H9 (cell line): ENCODE data around the gene MADCAM1. TPM values are rescaled to one million over a fixed set of nuclear protein-coding genes. Genes with fewer than 3 reads are reported as not detected.

ENCODE experiments used
- DNase-seq: peaks from one replicate; pipeline ENCODE4 v3.0.0-alpha.2; 2017
- H2AFZ ChIP-seq: one replicate; pipeline ENCODE4 v1.6.1; 2013; ENCODE audit warnings: mild to moderate bottlenecking, low read length, control low read depth, moderate library complexity
- H2AK5ac ChIP-seq: 2 replicates; pipeline ENCODE4 v1.6.1; 2013; ENCODE audit warnings: low read length, control low read depth, mixed read lengths; ENCODE audit not compliant: insufficient read length
- H2BK120ac ChIP-seq: one replicate; pipeline ENCODE4 v1.6.1; 2013; ENCODE audit warnings: low read depth, mild to moderate bottlenecking, low read length, control low read depth, inconsistent platforms; ENCODE audit not compliant: poor library complexity, severe bottlenecking
- H2BK12ac ChIP-seq: 2 replicates; pipeline ENCODE4 v1.6.1; 2013; ENCODE audit warnings: low read length, control low read depth, mixed read lengths, low read depth; ENCODE audit not compliant: insufficient read length
- H2BK15ac ChIP-seq: 2 replicates; pipeline ENCODE4 v1.6.1; 2013; ENCODE audit warnings: low read depth, low read length, control low read depth
- H2BK20ac ChIP-seq: one replicate; pipeline ENCODE4 v1.6.1; 2013; ENCODE audit warnings: low read depth, mild to moderate bottlenecking, low read length, control low read depth, inconsistent platforms; ENCODE audit not compliant: poor library complexity, severe bottlenecking
- H2BK5ac ChIP-seq: 2 replicates; pipeline ENCODE4 v1.6.1; 2013; ENCODE audit warnings: low read length, control low read depth, mixed read lengths; ENCODE audit not compliant: insufficient read length
- H3K14ac ChIP-seq: 2 replicates; pipeline ENCODE4 v1.6.1; 2013; ENCODE audit warnings: low read length, control low read depth; ENCODE audit not compliant: insufficient read depth
- H3K18ac ChIP-seq: 2 replicates; pipeline ENCODE4 v1.6.1; 2013; ENCODE audit warnings: low read depth, mild to moderate bottlenecking, mixed read lengths, low read length, control low read depth; ENCODE audit not compliant: insufficient read length
- H3K23ac ChIP-seq: 2 replicates; pipeline ENCODE4 v1.6.1; 2013; ENCODE audit warnings: low read length, control low read depth, mixed read lengths, low read depth; ENCODE audit not compliant: insufficient read length
- H3K23me2 ChIP-seq: 2 replicates; pipeline ENCODE4 v1.6.1; 2013; ENCODE audit warnings: low read depth, mild to moderate bottlenecking, mixed read lengths, low read length, control low read depth; ENCODE audit not compliant: insufficient read length, poor library complexity, severe bottlenecking
- H3K27ac ChIP-seq: 2 replicates; pipeline ENCODE4 v1.5.1; 2013; ENCODE audit warnings: low read length, control low read depth, mixed read lengths, low read depth; ENCODE audit not compliant: insufficient read length
- H3K27me3 ChIP-seq: 2 replicates; pipeline ENCODE4 v1.6.1; 2013; ENCODE audit warnings: low read length, control low read depth, inconsistent platforms; ENCODE audit not compliant: insufficient read depth
- H3K4ac ChIP-seq: 2 replicates; pipeline ENCODE4 v1.6.1; 2013; ENCODE audit warnings: low read depth, mild to moderate bottlenecking, control low read depth, inconsistent platforms, low read length, moderate library complexity
- H3K4me1 ChIP-seq: 2 replicates; pipeline ENCODE4 v1.6.1; 2013; ENCODE audit warnings: low read length, control low read depth, inconsistent platforms; ENCODE audit not compliant: insufficient read depth
- H3K4me2 ChIP-seq: 2 replicates; pipeline ENCODE4 v1.6.1; 2013; ENCODE audit warnings: low read length, control low read depth, mixed read lengths; ENCODE audit not compliant: insufficient read length, insufficient read depth
- H3K56ac ChIP-seq: 2 replicates; pipeline ENCODE4 v1.6.1; 2013; ENCODE audit warnings: low read depth, mild to moderate bottlenecking, mixed read lengths, low read length, control low read depth; ENCODE audit not compliant: insufficient read length
- H3K79me1 ChIP-seq: 2 replicates; pipeline ENCODE4 v1.6.1; 2013; ENCODE audit warnings: low read depth, mild to moderate bottlenecking, moderate library complexity, low read length, control low read depth, inconsistent platforms; ENCODE audit not compliant: insufficient read depth, poor library complexity, severe bottlenecking
- H3K79me2 ChIP-seq: 2 replicates; pipeline ENCODE4 v1.6.1; 2013; ENCODE audit warnings: low read length, control low read depth, inconsistent platforms; ENCODE audit not compliant: insufficient read depth
- H3K9ac ChIP-seq: 2 replicates; pipeline ENCODE4 v1.6.1; 2013; ENCODE audit warnings: low read length, control low read depth, mixed read lengths; ENCODE audit not compliant: insufficient read length; ENCODE audit errors: extremely low read depth
- H3K9me3 ChIP-seq: one replicate; pipeline ENCODE4 v1.6.1; 2013; ENCODE audit warnings: low read depth, low read length, inconsistent platforms; ENCODE audit not compliant: control insufficient read depth
- H3T11ph ChIP-seq: one replicate; pipeline ENCODE4 v1.6.1; 2013; ENCODE audit warnings: mild to moderate bottlenecking, low read length, control low read depth, inconsistent platforms
- H4K20me1 ChIP-seq: one replicate; pipeline ENCODE4 v1.6.1; 2013; ENCODE audit not compliant: control insufficient read depth, insufficient read length, insufficient read depth
- H4K5ac ChIP-seq: 2 replicates; pipeline ENCODE4 v1.6.1; 2013; ENCODE audit warnings: low read depth, mild to moderate bottlenecking, mixed read lengths, low read length, control low read depth; ENCODE audit not compliant: insufficient read length
- H4K8ac ChIP-seq: replicated peaks from 2 replicates; pipeline ENCODE4 v1.6.1; 2013; ENCODE audit warnings: low read length, control low read depth, mixed read lengths, low read depth; ENCODE audit not compliant: insufficient read length
- H4K91ac ChIP-seq: 2 replicates; pipeline ENCODE4 v1.6.1; 2013; ENCODE audit warnings: low read depth, mild to moderate bottlenecking, moderate library complexity, mixed read lengths, low read length, control low read depth; ENCODE audit not compliant: insufficient read length
- H3K27ac Mint-ChIP-seq, 3 experiments: 2 replicates in 2 of 3; 3 replicates in 1 of 3; pipeline ENCODE4 v1.8.0; 2020 to 2021; ENCODE audit warnings: mixed read lengths in 3 of 3, mild to moderate bottlenecking in 1 of 3, moderate library complexity in 1 of 3
- H3K27me3 Mint-ChIP-seq: 2 replicates; pipeline ENCODE4 v1.8.0; 2021; ENCODE audit warnings: low read depth, mild to moderate bottlenecking, moderate library complexity, mixed read lengths
- H3K36me3 Mint-ChIP-seq, 3 experiments: 2 replicates in 2 of 3; 3 replicates in 1 of 3; pipeline ENCODE4 v1.8.0; 2020 to 2021; ENCODE audit warnings: low read depth in 3 of 3, mixed read lengths in 3 of 3; ENCODE audit not compliant: insufficient read depth in 1 of 3
- H3K4me1 Mint-ChIP-seq, 2 experiments: 2 replicates each; pipeline ENCODE4 v1.8.0; 2020; ENCODE audit warnings: mixed read lengths in 2 of 2
- H3K4me3 Mint-ChIP-seq, 2 experiments: 2 replicates in 1 of 2; 3 replicates in 1 of 2; pipeline ENCODE4 v1.8.0; 2020 to 2021; ENCODE audit warnings: mild to moderate bottlenecking in 2 of 2, mixed read lengths in 2 of 2, moderate library complexity in 1 of 2
- H3K9me3 Mint-ChIP-seq, 2 experiments: 2 replicates in 1 of 2; 3 replicates in 1 of 2; pipeline ENCODE4 v1.8.0; 2020; ENCODE audit warnings: mild to moderate bottlenecking in 2 of 2, mixed read lengths in 2 of 2, moderate library complexity in 1 of 2
- WGBS: extraction: QIAGEN DNeasy Blood & Tissue Kit; methylation state at CpG from one replicate; pipeline ENCODE4 v1.1.7; 2013; ENCODE audit warnings: missing lambda C conversion rate, low lambda C conversion rate, mixed read lengths; ENCODE audit not compliant: insufficient read length; ENCODE audit errors: extremely low coverage; 5-methylcytosine and 5-hydroxymethylcytosine counted together
- total RNA-seq: library from RNA; stranded (reverse); gene quantifications from 2 replicates; pipeline ENCODE4 v1.2.1, GENCODE V29; 2021
- TF ChIP-seq, protein P1 (sequence below): fragments of 200-600 bp; sonication (generic); conservative IDR thresholded peaks from 3 replicates; pipeline ENCODE4 v1.8.0; 2021; ENCODE audit warnings: antibody characterized with exemption, mild to moderate bottlenecking

Gene MADCAM1
- total RNA-seq, 1 experiment from 2014 or later: 1.2 TPM

DNA sequence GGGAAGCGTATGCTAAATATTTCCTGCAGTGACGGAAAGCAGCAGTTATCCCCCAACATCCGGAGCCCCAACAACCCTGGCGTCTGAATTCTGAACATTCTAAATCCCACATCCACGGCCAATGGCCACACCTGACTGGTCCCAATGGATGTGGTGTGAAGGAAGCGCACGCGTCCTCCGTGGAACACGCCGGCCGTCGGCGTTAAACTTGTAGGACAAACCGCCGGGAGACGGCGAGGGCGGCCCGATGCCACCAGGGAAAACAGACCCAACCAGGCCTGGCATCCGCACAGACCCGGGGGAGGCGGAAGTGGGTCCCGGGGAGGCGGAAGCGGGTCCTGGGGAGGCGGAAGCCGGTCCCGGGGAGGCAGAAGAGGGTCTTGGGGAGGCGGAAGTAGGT is 38.6 kb upstream of the MADCAM1 start:
- DNase-seq: no peak
- H3K36me3 Mint-ChIP-seq: peaks cover 0 to 2% (median 0%) of the 10 kb centered on the region in 3 experiments; a peak in 1 of 7 replicates
- H3K14ac ChIP-seq: no peak overlapping the region
- no peak overlapping the region for H3K27ac Mint-ChIP-seq
- H2BK12ac ChIP-seq: no peak overlapping the region
- H4K8ac ChIP-seq: no peak overlapping the region
- H3K4ac ChIP-seq: no peak overlapping the region
- H3K4me2 ChIP-seq: no peak overlapping the region
- H3K27me3 ChIP-seq: no peaks in the 10 kb centered on the region; the same call in 1 of the 2 replicates
- no peak overlapping the region for H3K56ac ChIP-seq
- H3K18ac ChIP-seq: no peak overlapping the region
- WGBS: no CpG with 5 or more reads among the region's 30 CpGs
- peaks cover 0 to 3% of the 10 kb centered on the region in 2 experiments; a peak in 1 of 5 replicates for H3K9me3 Mint-ChIP-seq
- H3K4me1 Mint-ChIP-seq: peaks cover 4 to 7% of the 10 kb centered on the region in 2 experiments; a peak in 3 of 4 replicates
- no peak overlapping the region for H3K27ac ChIP-seq
- peak overlapping the region in 1 of 2 experiments; percentile 41; a peak in 1 of 5 replicates for H3K4me3 Mint-ChIP-seq
- H4K20me1 ChIP-seq: no peaks in the 10 kb centered on the region
- no peak overlapping the region for H2AK5ac ChIP-seq
- peaks cover 10% of the 10 kb centered on the region for H3K23me2 ChIP-seq
- no peak overlapping the region for H2BK120ac ChIP-seq
- no peaks in the 10 kb centered on the region for H3K79me2 ChIP-seq
- no peak overlapping the region for H2BK5ac ChIP-seq
- H3K9me3 ChIP-seq: no peaks in the 10 kb centered on the region
- H3K23ac ChIP-seq: no peak overlapping the region
- H3K9ac ChIP-seq: no peak overlapping the region
- no peaks in the 10 kb centered on the region for H3K4me1 ChIP-seq
- no peak overlapping the region for H2AFZ ChIP-seq
- H2BK20ac ChIP-seq: no peak overlapping the region
- no peak overlapping the region for H4K91ac ChIP-seq
- no peak overlapping the region for H4K5ac ChIP-seq
- H3K27me3 Mint-ChIP-seq: peaks cover 27% of the 10 kb centered on the region
- no peak overlapping the region for H2BK15ac ChIP-seq
- H3T11ph ChIP-seq: no peak overlapping the region
- TF ChIP-seq, protein P1, sequence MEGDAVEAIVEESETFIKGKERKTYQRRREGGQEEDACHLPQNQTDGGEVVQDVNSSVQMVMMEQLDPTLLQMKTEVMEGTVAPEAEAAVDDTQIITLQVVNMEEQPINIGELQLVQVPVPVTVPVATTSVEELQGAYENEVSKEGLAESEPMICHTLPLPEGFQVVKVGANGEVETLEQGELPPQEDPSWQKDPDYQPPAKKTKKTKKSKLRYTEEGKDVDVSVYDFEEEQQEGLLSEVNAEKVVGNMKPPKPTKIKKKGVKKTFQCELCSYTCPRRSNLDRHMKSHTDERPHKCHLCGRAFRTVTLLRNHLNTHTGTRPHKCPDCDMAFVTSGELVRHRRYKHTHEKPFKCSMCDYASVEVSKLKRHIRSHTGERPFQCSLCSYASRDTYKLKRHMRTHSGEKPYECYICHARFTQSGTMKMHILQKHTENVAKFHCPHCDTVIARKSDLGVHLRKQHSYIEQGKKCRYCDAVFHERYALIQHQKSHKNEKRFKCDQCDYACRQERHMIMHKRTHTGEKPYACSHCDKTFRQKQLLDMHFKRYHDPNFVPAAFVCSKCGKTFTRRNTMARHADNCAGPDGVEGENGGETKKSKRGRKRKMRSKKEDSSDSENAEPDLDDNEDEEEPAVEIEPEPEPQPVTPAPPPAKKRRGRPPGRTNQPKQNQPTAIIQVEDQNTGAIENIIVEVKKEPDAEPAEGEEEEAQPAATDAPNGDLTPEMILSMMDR: no peak
- no peaks in the 10 kb centered on the region for H3K79me1 ChIP-seq
